ENCODE data around the gene MYBPH.

DNA sequence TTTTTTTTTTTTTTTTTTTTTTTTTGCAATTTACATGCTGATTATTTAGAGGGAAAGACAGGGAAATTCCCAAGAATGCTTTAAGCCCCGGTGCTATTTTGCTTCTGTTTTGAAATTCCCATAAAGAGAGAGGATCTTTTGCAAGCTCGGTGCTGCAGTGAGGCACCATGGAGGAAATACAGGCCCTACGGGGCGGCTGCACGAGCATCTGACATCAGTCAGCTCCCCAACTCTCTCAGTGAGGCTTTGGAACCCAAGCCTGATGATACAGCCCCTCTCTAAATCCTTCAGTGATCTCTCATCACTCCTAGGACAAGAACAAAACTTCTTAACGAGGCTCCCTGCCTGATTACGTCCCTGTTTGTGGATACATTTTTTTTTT is 11.7 kb upstream of the MYBPH start:
- TF ChIP-seq POLR2A (IDR thresholded peaks at IDR 0.05): no peak
- TF ChIP-seq, protein P1, sequence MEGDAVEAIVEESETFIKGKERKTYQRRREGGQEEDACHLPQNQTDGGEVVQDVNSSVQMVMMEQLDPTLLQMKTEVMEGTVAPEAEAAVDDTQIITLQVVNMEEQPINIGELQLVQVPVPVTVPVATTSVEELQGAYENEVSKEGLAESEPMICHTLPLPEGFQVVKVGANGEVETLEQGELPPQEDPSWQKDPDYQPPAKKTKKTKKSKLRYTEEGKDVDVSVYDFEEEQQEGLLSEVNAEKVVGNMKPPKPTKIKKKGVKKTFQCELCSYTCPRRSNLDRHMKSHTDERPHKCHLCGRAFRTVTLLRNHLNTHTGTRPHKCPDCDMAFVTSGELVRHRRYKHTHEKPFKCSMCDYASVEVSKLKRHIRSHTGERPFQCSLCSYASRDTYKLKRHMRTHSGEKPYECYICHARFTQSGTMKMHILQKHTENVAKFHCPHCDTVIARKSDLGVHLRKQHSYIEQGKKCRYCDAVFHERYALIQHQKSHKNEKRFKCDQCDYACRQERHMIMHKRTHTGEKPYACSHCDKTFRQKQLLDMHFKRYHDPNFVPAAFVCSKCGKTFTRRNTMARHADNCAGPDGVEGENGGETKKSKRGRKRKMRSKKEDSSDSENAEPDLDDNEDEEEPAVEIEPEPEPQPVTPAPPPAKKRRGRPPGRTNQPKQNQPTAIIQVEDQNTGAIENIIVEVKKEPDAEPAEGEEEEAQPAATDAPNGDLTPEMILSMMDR (IDR thresholded peaks at IDR 0.05): no peak

Data from right lobe of liver (tissue), 4 donors.